MM.1S (cell line): ENCODE results near the gene GALC.

Source experiments
- DNase-seq: peaks from one replicate; pipeline ENCODE4 v3.0.0-alpha.2; 2015
- H2AFZ ChIP-seq: fragments of 300-600 bp; sonication (generic); 2 replicates; pipeline ENCODE4 v1.6.0; 2016; ENCODE audit warnings: antibody characterized with exemption, low read length
- H3F3A ChIP-seq: fragments of 300-600 bp; sonication (generic); 2 replicates; pipeline ENCODE4 v1.6.1; 2016; ENCODE audit warnings: mild to moderate bottlenecking, antibody characterized with exemption, low read length, moderate library complexity, mixed read lengths; ENCODE audit not compliant: insufficient read depth
- H3K27ac ChIP-seq: fragments of 300-600 bp; sonication (generic); 2 replicates; pipeline ENCODE4 v1.5.1; 2016; ENCODE audit warnings: mild to moderate bottlenecking, low read length
- H3K27me3 ChIP-seq: fragments of 300-600 bp; sonication (generic); replicated peaks from 2 replicates; pipeline ENCODE4 v1.6.0; 2016; ENCODE audit warnings: low read length; ENCODE audit not compliant: insufficient read depth
- H3K36me3 ChIP-seq: fragments of 300-600 bp; sonication (generic); replicated peaks from 2 replicates; pipeline ENCODE4 v1.6.1; 2016; ENCODE audit warnings: mild to moderate bottlenecking, low read length, mixed read lengths; ENCODE audit not compliant: insufficient read depth
- H3K4me1 ChIP-seq: fragments of 300-600 bp; sonication (generic); 2 replicates; pipeline ENCODE4 v1.6.1; 2016; ENCODE audit warnings: low read length, mixed read lengths
- H3K4me2 ChIP-seq: fragments of 300-600 bp; sonication (generic); 2 replicates; pipeline ENCODE4 v1.6.0; 2016; ENCODE audit warnings: low read depth, low read length
- H3K4me3 ChIP-seq: fragments of 300-600 bp; sonication (generic); 2 replicates; pipeline ENCODE4 v1.5.1; 2016; ENCODE audit warnings: low read length, mixed read lengths
- H3K79me2 ChIP-seq: fragments of 300-600 bp; sonication (generic); 2 replicates; pipeline ENCODE4 v1.6.1; 2016; ENCODE audit warnings: mixed run types, low read length, mixed read lengths
- H3K9ac ChIP-seq: fragments of 300-600 bp; sonication (generic); 2 replicates; pipeline ENCODE4 v1.6.1; 2016; ENCODE audit warnings: low read length, mixed read lengths
- H3K9me2 ChIP-seq: fragments of 300-600 bp; sonication (generic); replicated peaks from 2 replicates; pipeline ENCODE4 v1.6.1; 2016; ENCODE audit warnings: mild to moderate bottlenecking, low read length, mixed read lengths; ENCODE audit not compliant: insufficient read depth
- H3K9me3 ChIP-seq: fragments of 300-600 bp; sonication (generic); replicated peaks from 2 replicates; pipeline ENCODE4 v1.6.1; 2016; ENCODE audit warnings: mild to moderate bottlenecking, low read length, mixed read lengths; ENCODE audit not compliant: insufficient read depth
- H4K20me1 ChIP-seq: fragments of 300-600 bp; sonication (generic); 2 replicates; pipeline ENCODE4 v1.6.1; 2016; ENCODE audit warnings: mild to moderate bottlenecking, low read length, moderate library complexity, mixed read lengths; ENCODE audit not compliant: insufficient read depth
- CTCF ChIP-seq: fragments of 300-600 bp; sonication (generic); IDR thresholded peaks from 2 replicates; pipeline ENCODE4 v1.5.1; 2016; ENCODE audit warnings: antibody characterized with exemption, low read length, mixed read lengths
- EZH2 ChIP-seq: fragments of 300-600 bp; sonication (generic); optimal IDR thresholded peaks from 2 replicates; pipeline ENCODE3; 2017; ENCODE audit warnings: low read depth, mild to moderate bottlenecking, antibody characterized with exemption, low read length, mixed read lengths
- EZH2phosphoT487 ChIP-seq: fragments of 300-600 bp; sonication (generic); IDR thresholded peaks from 2 replicates; pipeline ENCODE4 v1.6.1; 2018; ENCODE audit warnings: antibody characterized with exemption, low read length

GALC gene

GRCh38 chr14:87898301-87898700 lies 94.7 kb downstream of the GALC start:
- Histone ChIP-seq H3K27me3 (no peaks in the 10 kb centered on the region), H4K20me1 (no peaks in the 10 kb centered on the region), H3K36me3 (no peaks in the 10 kb centered on the region), H3K9ac (no peak overlapping the region), H3K4me3 (no peak overlapping the region), H3K9me3 (no peaks in the 10 kb centered on the region), H3K9me2 (no peaks in the 10 kb centered on the region), H3K4me1 (no peaks in the 10 kb centered on the region), H2AFZ (no peak overlapping the region), H3K79me2 (no peaks in the 10 kb centered on the region), H3F3A (no peaks in the 10 kb centered on the region), H3K27ac (no peak overlapping the region), H3K4me2 (no peak overlapping the region)
- no peak for DNase-seq
- no peak for TF ChIP-seq EZH2

- Histone ChIP-seq H3K9me2 (no peaks in the 10 kb centered on the region), H3K36me3 (no peaks in the 10 kb centered on the region), H3K79me2 (no peaks in the 10 kb centered on the region), H3K9me3 (no peaks in the 10 kb centered on the region), H2AFZ (no peak overlapping the region), H3F3A (no peaks in the 10 kb centered on the region), H3K4me2 (no peak overlapping the region), H3K27ac (no peak overlapping the region), H3K4me3 (no peak overlapping the region), H3K9ac (no peak overlapping the region), H3K4me1 (no peaks in the 10 kb centered on the region), H3K27me3 (no peaks in the 10 kb centered on the region), H4K20me1 (no peaks in the 10 kb centered on the region)
- TF ChIP-seq EZH2, result no peak
- peak; percentile 46 for TF ChIP-seq CTCF
- peak; percentile 8 for DNase-seq
Measured at GRCh38 chr14:87896393-87897380, 96.3 kb downstream of the GALC start.

GRCh38 chr14:87894920-87895319 lies 98.1 kb downstream of the GALC start:
- no peak for DNase-seq
- Histone ChIP-seq H3K36me3 (no peaks in the 10 kb centered on the region), H3K27ac (no peak overlapping the region), H3F3A (no peaks in the 10 kb centered on the region), H3K9me3 (no peaks in the 10 kb centered on the region), H3K9ac (no peak overlapping the region), H2AFZ (no peak overlapping the region), H3K4me3 (no peak overlapping the region), H3K79me2 (no peaks in the 10 kb centered on the region), H4K20me1 (no peaks in the 10 kb centered on the region), H3K4me1 (no peaks in the 10 kb centered on the region), H3K9me2 (no peaks in the 10 kb centered on the region), H3K4me2 (no peak overlapping the region), H3K27me3 (no peaks in the 10 kb centered on the region)
- TF ChIP-seq EZH2 (no peak), CTCF (no peak)

- Histone ChIP-seq H3K9me2 (no peaks in the 10 kb centered on the region), H3K27ac (no peak overlapping the region), H3K4me2 (no peak overlapping the region), H3K36me3 (no peaks in the 10 kb centered on the region), H3K79me2 (no peaks in the 10 kb centered on the region), H3F3A (no peaks in the 10 kb centered on the region), H4K20me1 (no peaks in the 10 kb centered on the region), H3K9me3 (no peaks in the 10 kb centered on the region), H3K27me3 (no peaks in the 10 kb centered on the region), H3K4me1 (no peaks in the 10 kb centered on the region), H3K4me3 (no peak overlapping the region), H2AFZ (no peak overlapping the region), H3K9ac (no peak overlapping the region)
- TF ChIP-seq CTCF (no peak), EZH2 (no peak), EZH2phosphoT487 (no peak)
- no peak for DNase-seq
Measured at GRCh38 chr14:87892763-87893162, 100.2 kb downstream of the GALC start.
